Measurements from ENCODE around the gene SPACA4. TPM values are rescaled to one million over a fixed set of nuclear protein-coding genes. Genes with fewer than 3 reads are reported as not detected.

The SPACA4 gene
- polyA plus RNA-seq, 3 donors = not detected

DNA sequence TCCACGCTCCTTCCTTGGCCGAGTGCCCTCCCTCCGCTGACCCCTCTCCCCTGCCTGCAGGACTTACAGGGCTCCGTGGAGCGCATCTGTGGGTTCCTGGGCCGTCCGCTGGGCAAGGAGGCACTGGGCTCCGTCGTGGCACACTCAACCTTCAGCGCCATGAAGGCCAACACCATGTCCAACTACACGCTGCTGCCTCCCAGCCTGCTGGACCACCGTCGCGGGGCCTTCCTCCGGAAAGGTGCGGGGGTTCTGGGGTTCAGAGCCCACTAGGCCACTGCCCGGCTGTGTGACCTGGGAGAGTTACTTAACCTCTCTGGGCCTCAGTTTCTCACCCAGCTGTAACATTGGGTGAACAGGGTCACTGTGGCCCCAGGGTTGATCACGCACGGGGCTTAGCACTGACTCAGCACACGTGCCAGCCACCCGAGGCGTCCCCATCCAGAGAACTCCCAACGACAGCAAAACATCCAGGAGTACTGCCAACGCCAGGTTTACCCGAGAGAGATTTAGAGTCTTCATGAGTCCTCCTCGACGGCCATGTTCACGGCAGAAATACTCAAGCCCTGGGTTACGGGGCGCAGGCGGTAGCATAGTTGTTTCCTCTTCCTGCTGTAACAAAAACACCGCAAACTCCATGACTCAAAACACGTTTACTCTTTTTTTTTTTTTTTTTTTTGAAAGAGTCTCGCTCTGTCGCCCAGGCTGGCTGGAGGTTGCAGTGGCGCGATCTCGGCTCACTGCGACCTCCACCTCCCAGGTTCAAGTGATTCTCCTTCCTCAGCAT lies 9.7 kb upstream of the SPACA4 start:
- 82% methylated on average over 32 of the region's 39 CpGs for WGBS (ENCODE audit: insufficient coverage)
- H3K4me1 ChIP-seq (ENCODE audit: control insufficient read depth in 1 of 2, insufficient read depth in 2 of 2, low read length in 2 of 2) = no peaks in the 10 kb centered on the region
- H3K36me3 Mint-ChIP-seq = no peaks in the 10 kb centered on the region
- H3K9ac ChIP-seq (ENCODE audit: insufficient read depth, low read length, poor library complexity, severe bottlenecking) = no peak overlapping the region
- no peaks in the 10 kb centered on the region for H3K9me3 ChIP-seq (replicated peaks in 1 of 2; ENCODE audit: control insufficient read depth in 1 of 2, insufficient read depth in 1 of 2, low read length in 2 of 2)
- H3K27ac Mint-ChIP-seq = peak overlapping the region in 1 of 7 donors; percentile 81
- peak overlapping the region in 1 of 2 donors; percentile 51 for H3K4me3 Mint-ChIP-seq
- H2AFZ ChIP-seq (ENCODE audit: insufficient read depth, low read depth, low read length, poor library complexity, severe bottlenecking) = no peak overlapping the region
- no peaks in the 10 kb centered on the region for H4K20me1 ChIP-seq (ENCODE audit: insufficient read depth, low read length)
- TF ChIP-seq CTCF (IDR thresholded peaks at IDR 0.05) = no peak
- no peak overlapping the region for H3K4me3 ChIP-seq (replicated peaks in 1 of 3; ENCODE audit: low read depth in 2 of 3, low read length in 3 of 3)
- H3K27ac ChIP-seq (ENCODE audit: low read depth in 1 of 2, low read length in 2 of 2) = no peak overlapping the region
- H3K27me3 ChIP-seq (ENCODE audit: control insufficient read depth in 2 of 2, insufficient read depth in 2 of 2, low read length in 2 of 2) = no peaks in the 10 kb centered on the region
- DNase-seq = peak in 1 of 3 donors; percentile 45
- H3K9me3 Mint-ChIP-seq = peaks cover 0 to 2% (median 0%) of the 10 kb centered on the region in 7 donors
- H3K4me2 ChIP-seq (replicated peaks; ENCODE audit: extremely low read depth, low read length, poor library complexity, severe bottlenecking) = no peak overlapping the region
- H3K36me3 ChIP-seq (replicated peaks in 1 of 2; ENCODE audit: control insufficient read depth in 1 of 2, insufficient read depth in 2 of 2, low read length in 2 of 2) = no peaks in the 10 kb centered on the region
- peaks cover 4 to 8% (median 7%) of the 10 kb centered on the region in 3 donors for H3K27me3 Mint-ChIP-seq (ENCODE audit: low read depth in 3 of 3)
- no peaks in the 10 kb centered on the region for H3K4me1 Mint-ChIP-seq
- H3K79me2 ChIP-seq (ENCODE audit: insufficient read depth, low read length) = no peaks in the 10 kb centered on the region
- intact Hi-C loops (cut with micrococcal nuclease) = no loop called here

DNA sequence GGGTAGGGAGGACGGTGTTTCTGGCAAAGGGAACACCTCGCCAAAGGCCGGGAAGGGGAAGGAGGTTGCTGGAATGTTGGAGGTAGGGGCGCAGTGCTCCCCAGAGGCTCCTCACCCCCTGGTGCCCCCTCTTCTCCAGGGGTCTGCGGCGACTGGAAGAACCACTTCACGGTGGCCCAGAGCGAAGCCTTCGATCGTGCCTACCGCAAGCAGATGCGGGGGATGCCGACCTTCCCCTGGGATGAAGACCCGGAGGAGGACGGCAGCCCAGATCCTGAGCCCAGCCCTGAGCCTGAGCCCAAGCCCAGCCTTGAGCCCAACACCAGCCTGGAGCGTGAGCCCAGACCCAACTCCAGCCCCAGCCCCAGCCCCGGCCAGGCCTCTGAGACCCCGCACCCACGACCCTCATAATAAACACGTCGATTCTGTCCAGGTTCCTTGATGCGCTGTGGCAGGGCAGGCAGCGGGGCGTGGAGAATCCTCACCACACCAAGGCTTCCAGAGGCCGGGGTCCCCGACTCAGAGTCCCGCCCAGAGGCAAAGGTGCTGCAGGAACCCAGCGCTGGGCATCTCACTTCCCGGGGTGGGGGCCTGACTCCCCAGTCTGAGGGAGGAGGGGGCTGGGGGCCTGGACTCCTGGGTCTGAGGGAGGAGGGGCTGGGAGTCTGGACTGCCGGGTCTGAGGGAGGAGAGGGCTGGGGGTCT lies 7.4 kb upstream of the SPACA4 start:
- DNase-seq = no peak
- H3K27me3 ChIP-seq (ENCODE audit: control insufficient read depth in 2 of 2, insufficient read depth in 2 of 2, low read length in 2 of 2) = no peaks in the 10 kb centered on the region
- Mint-ChIP-seq H3K27ac (no peak overlapping the region), H3K9me3 (peaks cover 0 to 2% (median 0%) of the 10 kb centered on the region in 7 donors), H3K36me3 (no peaks in the 10 kb centered on the region), H3K4me3 (no peak overlapping the region), H3K4me1 (peaks cover 2% of the 10 kb centered on the region), H3K27me3 (ENCODE audit: low read depth in 3 of 3) (peaks cover 4 to 7% (median 5%) of the 10 kb centered on the region in 3 donors)
- no peaks in the 10 kb centered on the region for H4K20me1 ChIP-seq (ENCODE audit: insufficient read depth, low read length)
- H3K36me3 ChIP-seq (replicated peaks in 1 of 2; ENCODE audit: control insufficient read depth in 1 of 2, insufficient read depth in 2 of 2, low read length in 2 of 2) = no peaks in the 10 kb centered on the region
- no peak overlapping the region for H3K9ac ChIP-seq (ENCODE audit: insufficient read depth, low read length, poor library complexity, severe bottlenecking)
- H3K9me3 ChIP-seq (replicated peaks in 1 of 2; ENCODE audit: control insufficient read depth in 1 of 2, insufficient read depth in 1 of 2, low read length in 2 of 2) = no peaks in the 10 kb centered on the region
- no peak overlapping the region for H3K27ac ChIP-seq (ENCODE audit: low read depth in 1 of 2, low read length in 2 of 2)
- WGBS (ENCODE audit: insufficient coverage) = 89% methylated on average over 22 of the region's 30 CpGs
- intact Hi-C loops (cut with micrococcal nuclease) = no loop called here
- no peaks in the 10 kb centered on the region for H3K4me1 ChIP-seq (ENCODE audit: control insufficient read depth in 1 of 2, insufficient read depth in 2 of 2, low read length in 2 of 2)
- no peaks in the 10 kb centered on the region for H3K79me2 ChIP-seq (ENCODE audit: insufficient read depth, low read length)
- no peak for TF ChIP-seq CTCF (IDR thresholded peaks at IDR 0.05)
- no peak overlapping the region for H3K4me2 ChIP-seq (replicated peaks; ENCODE audit: extremely low read depth, low read length, poor library complexity, severe bottlenecking)
- no peak overlapping the region for H2AFZ ChIP-seq (ENCODE audit: insufficient read depth, low read depth, low read length, poor library complexity, severe bottlenecking)
- no peak overlapping the region for H3K4me3 ChIP-seq (replicated peaks in 1 of 3; ENCODE audit: low read depth in 2 of 3, low read length in 3 of 3)
